Stimulated activated CD4-positive, alpha-beta T cell treated with anti-CD3 and anti-CD28 coated beads, Interleukin-12 subunit alpha, Interleukin-12 subunit beta, amount 100 ng/mL, for 4 hours (primary cell): Measurements from ENCODE around the gene EPC1.
"Not testable (repeated sequence)": the region's sequence is repeated elsewhere in the genome, so short reads cannot be mapped to it uniquely, and the experiment has no call there.

Source experiments
- DNase-seq: peaks from one replicate; pipeline ENCODE4 v3.0.0-alpha.2; 2020

Gene EPC1

DNA sequence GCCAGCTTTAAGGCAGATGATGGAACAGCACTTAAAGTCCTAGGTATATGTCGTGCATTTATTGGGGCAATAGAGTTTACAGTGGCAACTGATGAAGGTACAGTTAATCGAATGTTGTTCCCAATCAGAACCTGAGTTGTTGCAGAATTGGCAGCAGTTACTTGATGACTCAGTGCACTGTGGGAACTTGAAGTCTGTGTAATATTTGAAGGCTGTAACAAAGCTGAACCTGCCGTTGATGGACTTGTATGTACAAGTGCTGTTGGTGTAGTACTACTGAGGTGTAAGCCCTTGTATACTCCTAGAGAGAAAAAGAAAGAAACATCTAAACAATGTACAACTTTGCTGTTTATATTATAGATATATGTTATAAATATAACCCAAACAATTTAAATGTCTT lies 75.3 kb downstream of the EPC1 start:
- no peak for DNase-seq

DNA sequence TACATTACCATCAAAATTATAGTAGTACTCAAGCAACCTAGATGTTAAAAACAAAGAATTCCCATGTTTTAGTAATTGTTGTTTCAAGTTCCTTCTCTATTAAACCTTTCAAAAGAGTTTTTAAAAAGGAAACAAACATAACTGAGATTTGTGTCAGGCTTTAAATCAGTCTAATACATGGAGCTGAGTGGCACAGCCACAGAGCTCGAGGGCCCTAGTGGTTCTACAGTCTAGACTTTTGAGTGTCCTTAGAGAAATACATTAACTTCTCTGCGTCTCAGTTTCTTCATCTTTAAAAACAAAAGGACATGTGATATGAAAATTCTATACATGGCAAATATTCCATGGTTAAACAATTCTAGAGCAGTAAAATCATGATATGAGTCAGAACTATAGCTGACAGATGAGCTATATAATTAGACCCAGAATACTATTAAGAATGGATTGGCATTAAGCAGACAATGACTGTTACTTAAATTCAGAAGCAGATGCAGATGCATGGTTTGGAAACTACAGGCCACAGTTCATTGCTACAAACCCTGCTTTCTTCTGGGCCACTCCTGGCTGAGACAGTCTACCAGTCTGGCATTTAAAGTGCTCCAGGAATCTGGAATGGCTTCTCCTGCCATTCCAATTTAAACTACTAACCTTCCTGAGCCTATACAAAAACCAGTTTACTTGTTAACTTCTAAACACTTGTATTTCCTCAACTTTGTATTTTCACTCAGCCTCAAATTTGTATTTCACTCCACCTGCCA lies 77.4 kb downstream of the EPC1 start:
- DNase-seq: no peak

DNA sequence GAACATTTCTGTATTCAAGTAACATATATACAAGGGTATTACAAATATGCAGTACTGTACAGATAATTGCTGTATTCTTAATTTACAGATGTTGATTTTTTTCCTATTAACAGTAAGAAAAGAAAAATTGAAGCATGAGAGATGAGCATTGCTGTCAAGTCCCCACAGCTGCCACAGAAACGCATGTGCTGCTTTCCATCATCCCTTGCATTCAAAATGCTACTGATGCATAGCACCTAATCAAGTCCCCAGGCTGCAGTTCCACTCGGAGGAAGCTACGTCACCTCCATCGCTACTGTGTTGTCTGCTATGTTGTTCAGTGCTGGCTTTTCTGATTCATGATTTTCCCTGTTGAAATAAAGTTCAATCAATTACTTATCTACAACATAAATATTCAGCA lies 78.2 kb downstream of the EPC1 start:
- DNase-seq: no peak

DNA sequence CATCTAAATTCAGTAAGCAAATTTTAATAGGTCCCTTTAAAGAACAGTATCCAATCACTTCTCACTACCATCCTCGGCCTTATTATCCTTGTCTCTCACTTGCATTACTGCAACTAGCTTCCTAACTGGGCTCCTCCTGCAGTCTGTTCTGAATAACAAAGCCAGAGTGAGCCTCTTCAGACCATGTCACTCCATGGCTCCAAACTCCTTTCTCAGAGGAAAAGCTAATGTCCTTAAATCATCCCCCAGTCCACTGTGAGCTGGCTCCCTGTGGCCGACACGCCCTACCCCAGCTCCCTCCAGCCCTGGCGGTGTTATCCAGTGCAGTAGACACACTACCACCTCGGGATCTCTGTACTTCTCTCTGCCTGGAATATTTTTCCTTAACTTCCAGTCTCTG lies 80.0 kb downstream of the EPC1 start:
- DNase-seq: no peak

DNA sequence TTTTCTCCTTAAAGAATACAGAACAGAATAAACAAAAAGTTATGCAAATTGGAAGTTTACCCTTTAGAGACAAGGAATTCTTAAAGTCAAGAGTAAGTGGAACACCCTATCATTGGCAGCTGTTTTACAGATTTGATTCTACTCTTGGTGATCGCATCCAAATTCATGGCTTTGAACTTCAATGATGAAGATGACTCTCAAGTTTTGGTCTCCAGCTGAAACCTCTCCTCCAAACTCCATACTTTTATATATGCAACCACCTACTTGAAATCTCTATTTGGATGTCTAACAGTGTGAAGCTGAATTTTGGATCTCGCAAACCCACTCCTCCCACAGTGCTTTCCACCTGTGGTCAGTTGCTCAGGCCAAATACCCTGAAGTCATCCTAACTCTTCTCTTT lies 80.4 kb downstream of the EPC1 start:
- no peak for DNase-seq

DNA sequence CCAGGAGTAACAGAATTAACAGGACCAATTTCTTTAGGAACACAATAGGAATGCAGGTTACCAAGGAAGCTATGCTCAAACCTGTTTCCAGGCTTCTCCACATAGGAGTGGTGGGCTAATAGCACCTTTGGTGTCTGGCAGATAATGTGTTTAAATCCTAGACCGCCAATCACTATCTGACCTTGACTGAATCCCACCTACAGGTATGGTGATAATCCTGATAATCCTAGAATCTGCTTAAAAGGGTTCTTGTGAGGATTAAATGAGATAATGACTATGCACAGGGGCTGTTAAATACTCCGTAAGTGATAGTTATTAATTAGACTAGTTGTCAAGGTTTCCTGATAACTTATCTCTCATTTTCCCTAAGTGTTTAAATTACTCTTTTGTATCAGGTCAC lies 81.2 kb downstream of the EPC1 start:
- DNase-seq: no peak

DNA sequence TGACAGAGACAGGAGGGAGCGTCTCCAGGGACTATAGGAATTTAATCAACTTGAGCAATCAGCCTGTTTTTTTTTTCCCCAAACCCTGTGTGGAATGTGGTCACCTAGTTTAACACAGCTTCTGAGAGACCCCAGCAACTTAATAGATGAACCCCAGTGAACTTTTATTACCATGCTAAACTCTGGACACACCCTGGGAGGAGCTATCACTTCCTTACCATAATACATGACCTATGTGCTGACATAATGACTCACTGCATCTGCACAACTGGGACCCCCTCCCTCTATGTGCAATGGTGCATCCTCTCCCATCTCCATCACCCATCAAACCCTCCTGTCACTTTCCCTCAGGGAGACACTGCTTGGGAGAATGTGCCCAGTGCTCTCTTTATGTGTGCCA lies 83.7 kb downstream of the EPC1 start:
- DNase-seq: no peak

DNA sequence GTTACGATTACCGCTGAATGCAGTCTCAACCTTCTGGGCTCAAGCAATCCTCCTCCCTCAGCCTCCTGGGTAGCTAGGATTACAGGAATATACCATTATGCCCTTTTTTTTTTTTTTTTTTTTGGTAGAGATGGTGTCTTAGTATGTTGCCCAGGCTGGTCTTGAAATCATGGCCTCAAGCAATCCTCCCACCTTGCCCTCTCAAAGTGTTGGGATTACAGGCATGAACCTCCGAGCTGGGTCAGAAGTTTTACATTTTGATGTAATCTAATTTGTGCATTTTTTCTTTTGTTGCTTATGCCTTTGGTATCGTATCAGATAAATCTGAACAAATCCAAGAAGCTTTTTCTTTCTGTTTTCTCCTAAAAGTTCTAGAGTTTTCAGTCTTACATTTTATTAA lies 87.4 kb downstream of the EPC1 start:
- no peak for DNase-seq

DNA sequence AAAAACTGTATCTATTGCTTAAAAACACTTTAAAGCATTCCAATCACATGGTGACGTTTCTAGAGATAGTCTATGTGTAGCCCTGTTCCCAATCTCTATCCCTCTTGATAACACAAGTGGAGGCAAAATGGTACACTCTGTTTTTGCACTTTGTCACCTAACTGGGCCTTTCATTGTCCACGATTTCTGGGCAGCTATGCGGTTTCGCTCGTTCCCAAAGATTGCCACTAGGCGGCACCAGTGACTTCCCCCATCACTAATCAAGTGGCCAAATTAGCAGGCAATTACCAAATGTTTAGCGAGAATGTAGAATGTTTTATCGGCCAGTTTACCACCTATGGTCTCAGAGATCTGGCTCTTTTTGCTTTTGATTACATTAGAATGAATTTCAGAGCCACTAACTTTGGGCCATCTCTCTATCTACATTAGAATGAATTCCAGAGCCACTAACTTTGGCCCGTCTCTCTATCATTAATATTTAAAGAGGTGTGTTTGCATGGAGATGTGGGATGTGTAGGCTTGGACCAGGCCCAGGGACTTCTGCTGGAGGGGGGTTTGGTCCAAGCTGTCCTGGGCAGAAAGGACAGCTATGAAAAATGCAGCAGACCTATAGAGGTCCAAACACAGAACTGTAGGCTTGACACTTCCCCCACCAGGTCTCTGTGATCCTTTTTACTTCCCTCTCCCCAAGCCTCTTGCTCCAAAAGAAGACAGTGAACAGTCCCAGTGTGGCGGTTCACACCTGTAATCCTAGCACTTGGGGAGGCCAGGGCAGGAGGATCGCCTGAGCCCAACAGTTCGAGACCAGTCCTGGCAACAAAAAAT lies 90.1 kb downstream of the EPC1 start:
- peak; percentile 59 for DNase-seq

DNA sequence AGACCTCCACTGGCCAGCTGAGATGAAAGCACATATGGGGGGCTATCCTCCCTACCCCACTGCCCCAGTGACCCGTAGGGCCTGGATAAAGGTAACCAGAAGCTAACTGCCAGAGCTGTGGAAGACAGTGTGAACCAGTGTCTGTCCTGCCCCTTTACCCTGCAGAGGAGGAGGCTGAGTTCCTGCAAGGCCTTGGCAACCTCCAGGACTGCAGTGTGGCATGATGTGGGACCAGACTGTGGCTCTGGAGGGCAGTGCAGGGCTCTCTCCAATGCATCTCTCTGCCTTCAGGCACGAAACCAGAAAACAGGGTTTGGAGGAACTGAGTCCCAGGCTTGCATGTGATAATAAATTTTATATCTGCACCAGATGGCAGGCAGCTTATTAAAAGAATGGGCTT lies 93.1 kb downstream of the EPC1 start:
- DNase-seq: no peak

DNA sequence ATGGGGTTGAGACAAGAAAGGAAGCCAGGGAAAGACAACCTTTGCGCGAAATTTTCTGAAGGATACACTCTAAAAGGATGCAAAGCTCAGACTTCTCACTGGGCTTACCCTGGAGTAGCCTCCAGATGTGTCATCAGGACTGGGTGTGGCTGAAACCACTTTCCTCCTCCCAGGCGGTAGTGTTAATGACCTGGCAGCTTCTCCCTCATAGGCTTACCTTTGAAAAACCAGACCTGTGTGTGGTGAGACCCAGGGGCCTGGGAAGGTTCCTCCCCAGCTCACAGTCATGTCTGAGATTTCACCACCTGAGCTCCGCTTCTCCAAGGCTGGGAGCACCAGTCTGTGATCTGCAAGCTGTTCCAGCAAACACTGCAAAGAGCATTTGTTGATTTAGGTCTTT lies 93.7 kb downstream of the EPC1 start:
- DNase-seq: no peak

DNA sequence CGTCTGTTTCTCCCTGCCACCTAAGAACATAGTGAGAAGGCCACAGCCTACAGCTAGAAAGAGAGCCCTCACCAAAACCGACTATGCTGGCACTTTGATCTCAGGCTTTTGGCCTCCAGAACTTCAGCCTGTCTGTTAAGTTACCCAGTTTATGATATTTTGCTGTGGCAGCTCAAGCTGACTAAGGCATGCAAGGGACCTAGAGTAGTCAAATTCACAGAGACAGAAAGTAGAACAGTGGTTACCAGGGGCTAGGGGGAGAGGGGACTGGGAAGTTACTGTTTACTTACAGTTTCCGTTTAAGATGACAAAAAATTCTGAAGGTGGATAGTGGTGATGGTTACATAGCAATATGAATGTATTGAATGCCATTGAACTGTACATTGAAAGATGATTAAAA lies 96.5 kb downstream of the EPC1 start:
- not testable (repeated sequence) for DNase-seq

DNA sequence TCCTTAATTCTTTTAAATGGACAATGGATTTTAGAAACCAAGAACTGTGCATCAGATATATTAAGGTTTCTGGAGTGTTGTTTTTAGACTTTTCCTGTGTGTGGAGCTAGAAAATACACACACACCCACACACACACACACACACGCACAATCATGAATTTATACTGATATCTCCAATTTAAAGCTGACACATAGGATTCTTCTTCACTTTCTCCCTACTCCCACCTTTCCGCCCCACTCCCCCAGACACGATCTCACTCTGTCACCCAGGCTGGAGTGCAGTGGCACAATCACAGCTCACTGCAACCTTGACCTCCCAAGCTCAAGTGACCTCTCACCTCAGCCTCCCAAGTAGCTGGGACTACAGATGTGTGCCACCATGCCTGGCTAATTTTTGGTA lies 100.3 kb downstream of the EPC1 start:
- no peak for DNase-seq

DNA sequence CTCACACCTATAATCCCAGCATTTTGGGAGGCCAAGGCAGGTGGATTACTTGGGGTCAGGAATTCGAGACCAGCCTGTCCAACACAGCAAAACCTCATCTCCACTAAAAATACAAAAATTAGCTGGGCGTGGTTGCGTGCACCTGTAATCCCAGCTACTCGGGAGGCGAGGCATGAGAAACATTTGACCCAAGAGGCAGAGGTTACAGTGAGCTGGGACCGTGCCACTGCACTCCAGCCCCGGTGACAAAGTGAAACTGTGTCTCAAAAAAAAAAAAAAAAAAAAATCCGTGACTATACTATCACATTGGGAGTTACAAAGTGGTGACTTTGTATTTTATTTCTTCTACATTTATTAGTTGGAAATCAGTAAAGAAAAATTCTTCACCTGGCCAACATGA lies 101.2 kb downstream of the EPC1 start:
- no peak for DNase-seq

DNA sequence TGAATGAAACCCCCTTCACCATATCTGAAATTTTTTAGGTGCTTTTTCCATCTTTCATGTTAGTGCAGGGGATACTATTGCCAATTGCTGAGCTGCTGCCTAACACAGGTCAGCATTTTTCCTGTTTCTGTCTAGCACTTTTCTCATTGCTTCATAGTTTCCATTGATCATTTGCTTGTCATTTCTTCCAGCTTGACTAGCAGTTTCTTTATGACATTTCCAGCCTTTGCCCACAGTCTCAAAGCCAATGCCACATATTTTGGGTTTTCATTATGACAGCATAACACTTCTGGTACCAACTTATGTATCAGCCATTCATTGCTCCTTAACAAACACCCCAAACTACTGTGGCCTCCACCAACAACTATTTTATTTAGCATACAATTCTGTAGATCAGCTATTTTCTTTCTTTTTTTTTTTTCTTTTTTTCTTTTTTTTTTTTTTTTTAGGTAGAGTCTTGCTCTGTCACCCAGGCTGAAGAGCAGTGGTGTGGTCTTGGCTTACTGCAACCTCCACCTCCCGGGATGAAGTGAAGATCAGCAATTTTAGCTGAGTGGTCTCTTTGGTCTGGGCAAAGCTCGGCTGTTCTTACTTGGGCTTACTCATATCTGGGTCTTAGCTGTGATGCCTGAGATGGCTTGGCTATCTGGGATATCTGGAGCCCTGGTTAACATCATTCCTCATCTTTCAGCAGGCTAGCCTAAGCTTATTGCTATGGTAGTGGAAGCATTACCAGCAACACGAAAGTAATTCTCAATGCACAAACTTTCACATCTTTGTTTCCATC lies 102.3 kb downstream of the EPC1 start:
- DNase-seq: no peak

DNA sequence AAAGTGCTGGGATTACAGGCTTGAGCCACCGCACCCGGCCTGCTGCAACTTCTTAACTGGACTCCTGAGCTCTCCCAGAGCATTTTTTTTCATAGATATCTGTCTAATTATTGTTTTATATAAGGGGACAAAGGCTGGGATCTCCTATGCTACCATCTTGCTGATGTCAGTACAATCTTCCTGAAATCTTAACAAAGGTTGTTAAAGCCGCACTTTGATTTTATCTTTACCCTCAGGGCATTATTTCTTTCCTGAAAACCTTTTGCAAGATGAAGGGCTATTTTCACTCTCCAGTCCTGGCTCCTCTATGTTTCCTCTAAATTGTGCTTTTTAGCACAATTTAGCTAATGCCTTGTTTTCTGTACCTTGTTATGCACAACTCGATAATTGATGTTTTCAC lies 102.9 kb downstream of the EPC1 start:
- no peak for DNase-seq

DNA sequence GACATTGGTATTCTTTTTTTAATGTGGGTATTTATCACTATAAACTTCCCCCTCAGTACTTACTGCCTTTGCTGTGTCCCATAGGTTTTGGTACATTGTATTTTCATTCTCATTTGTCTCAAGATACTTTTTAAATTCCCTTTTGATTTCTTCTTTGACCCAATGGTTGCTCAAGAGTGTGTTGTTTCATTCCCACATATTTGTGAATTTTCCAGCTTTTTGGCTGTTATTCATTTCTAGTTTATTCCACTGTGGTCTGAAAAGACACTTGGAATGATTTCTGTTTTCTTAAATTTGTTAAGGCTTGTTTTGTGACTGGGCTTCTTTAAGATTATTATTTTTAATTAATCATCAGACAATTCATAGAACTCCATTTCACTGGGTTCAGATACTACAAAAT lies 105.0 kb downstream of the EPC1 start:
- no peak for DNase-seq

DNA sequence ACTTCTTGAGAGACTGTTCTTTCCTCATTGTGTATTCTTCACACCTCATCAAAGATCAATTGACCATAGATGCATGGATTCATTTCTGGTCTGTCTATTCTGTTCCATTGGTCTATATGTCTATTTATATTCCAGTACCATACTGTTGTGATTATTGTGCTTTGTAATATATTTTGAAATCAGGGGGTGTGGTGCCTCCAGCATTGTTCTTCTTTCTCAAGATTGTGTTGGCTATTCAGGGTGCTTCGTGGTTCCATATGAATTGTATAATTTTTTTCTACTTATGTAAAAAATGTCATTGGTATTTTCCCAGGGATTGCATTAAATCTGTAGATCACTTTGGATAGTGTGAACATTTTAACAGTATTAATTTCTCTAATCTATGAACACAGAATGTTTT lies 106.5 kb downstream of the EPC1 start:
- DNase-seq: no peak

DNA sequence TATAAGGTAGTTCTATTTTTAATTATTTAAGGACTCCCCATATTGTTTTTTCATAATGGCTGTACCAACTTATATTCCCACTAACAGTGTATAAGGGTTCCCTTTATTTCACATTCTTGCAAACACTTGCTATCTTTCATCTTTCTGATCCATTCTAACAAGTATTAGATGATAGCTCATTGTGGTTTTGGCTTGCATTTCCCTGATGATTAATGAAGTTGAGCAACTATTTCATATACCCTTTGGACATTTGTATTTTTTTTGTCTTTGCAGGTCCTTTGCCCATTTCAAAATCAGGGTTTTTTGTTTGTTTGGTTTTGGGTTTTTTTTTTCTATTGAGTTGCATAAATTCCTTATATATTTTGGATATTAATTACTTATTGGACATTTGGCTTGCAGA lies 107.2 kb downstream of the EPC1 start:
- no peak for DNase-seq

DNA sequence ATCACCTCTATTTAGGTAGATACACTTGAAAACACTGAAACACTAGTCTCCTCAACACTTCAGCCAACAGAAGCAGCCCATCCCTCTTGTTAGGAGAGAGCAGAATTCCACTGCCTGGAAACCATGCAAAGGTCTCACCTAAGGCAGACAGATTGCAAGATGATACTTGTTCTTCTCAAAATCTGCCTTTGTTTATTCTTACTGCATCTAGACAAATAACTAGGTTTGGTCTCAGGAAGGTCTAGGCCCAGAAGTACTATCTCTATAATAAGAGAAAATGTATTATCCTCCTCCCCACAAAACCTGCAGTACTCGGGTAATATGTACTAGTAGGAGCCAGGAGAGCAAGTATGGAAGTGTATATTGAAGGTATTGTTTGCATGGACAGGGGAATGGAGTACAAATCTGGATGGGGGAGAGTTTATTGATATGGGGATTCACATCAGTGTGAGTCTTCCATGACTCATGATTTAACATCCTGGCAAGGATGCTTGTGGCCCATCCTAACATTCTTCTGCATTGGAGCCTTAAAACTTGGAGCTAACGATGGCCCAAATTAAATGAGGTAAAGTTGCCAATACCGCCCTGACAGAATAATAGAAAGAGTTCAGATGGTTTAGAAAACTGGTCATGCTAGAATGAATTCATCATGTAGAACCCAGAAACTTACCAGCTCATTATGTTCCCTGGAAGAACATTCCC lies 109.2 kb downstream of the EPC1 start:
- DNase-seq: no peak

DNA sequence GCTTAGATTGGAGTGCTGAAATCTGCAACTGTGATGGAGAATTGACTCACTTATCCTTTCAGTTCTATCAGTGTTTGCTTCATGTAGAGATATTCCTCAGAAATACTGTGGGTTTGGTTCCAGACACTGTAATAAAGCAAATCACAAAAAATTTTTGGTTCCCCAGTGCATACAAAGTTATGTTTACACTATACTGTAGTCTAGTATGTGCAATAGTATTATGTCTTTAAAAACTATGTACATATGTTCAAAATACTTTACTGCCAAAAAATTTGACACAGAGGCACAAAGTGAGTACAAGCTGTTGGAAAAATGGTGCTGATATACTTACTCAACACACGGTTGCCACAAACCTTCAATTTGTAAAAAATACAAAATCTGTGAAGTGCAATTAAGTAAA lies 112.5 kb downstream of the EPC1 start:
- DNase-seq: no peak

DNA sequence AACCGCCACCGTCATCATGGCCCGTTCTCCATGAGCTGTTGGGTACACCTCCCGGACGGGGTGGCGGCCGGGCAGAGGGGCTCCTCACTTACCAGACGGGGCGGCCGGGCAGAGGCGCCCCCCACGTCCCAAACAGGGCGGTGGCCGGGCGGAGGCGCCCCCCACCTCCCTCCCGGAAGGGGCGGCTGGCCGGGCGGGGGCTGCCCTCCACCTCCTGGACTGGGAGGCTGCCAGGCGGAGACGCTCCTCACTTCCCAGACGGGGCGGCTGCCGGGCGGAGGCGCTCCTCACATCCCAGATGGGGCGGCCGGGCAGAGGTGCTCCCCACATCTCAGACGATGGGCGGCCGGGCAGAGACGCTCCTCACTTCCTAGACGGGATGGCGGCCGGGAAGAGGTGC lies 113.6 kb downstream of the EPC1 start:
- DNase-seq: not testable (repeated sequence)

DNA sequence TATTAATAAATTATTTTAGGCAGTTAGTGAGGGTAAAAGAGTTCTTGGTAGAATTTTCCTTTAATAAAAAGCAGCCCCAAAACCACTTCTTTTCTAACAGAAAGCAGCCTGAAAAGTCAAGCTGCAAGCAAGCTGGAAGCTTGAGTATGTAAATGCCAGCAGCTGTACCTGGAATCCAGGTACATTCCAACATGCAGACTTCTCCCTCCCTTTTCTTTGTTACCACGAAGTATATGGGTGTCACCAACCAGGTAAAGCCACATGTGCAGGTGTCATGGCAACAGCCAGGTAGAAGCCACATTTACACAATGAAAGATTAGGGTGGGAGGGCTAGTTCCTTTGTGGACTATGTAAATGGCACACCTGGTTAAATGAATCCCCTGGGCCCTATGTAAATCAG lies 114.6 kb downstream of the EPC1 start:
- no peak for DNase-seq
